Activated naive CD4-positive, alpha-beta T cell treated with anti-CD3 and anti-CD28 coated beads, Interleukin-2, amount 50 U/mL, for 24 hours (primary cell): Measurements from ENCODE around the gene SMIM9.

Experiments
- H3K27ac Mint-ChIP-seq: one replicate; pipeline ENCODE4 v1.8.0; 2021; ENCODE audit warnings: mild to moderate bottlenecking, mixed read lengths
- H3K27me3 Mint-ChIP-seq: one replicate; pipeline ENCODE4 v1.8.0; 2021; ENCODE audit warnings: mixed read lengths
- H3K36me3 Mint-ChIP-seq: one replicate; pipeline ENCODE4 v1.8.0; 2021; ENCODE audit warnings: mixed read lengths
- H3K4me1 Mint-ChIP-seq: one replicate; pipeline ENCODE4 v1.8.0; 2021; ENCODE audit warnings: mixed read lengths
- H3K4me3 Mint-ChIP-seq: one replicate; pipeline ENCODE4 v1.8.0; 2021; ENCODE audit warnings: mild to moderate bottlenecking, mixed read lengths
- H3K9me3 Mint-ChIP-seq: one replicate; pipeline ENCODE4 v1.8.0; 2021; ENCODE audit warnings: mixed read lengths

SMIM9 gene

GRCh38 chrX:154774622-154775021 is 59.8 kb downstream of the SMIM9 start:
- Mint-ChIP-seq H3K27ac (no peak overlapping the region), H3K9me3 (no peaks in the 10 kb centered on the region), H3K36me3 (peaks cover 13% of the 10 kb centered on the region), H3K4me3 (no peak overlapping the region), H3K27me3 (no peaks in the 10 kb centered on the region), H3K4me1 (peaks cover 29% of the 10 kb centered on the region)
